Kidney glomerular epithelial cell (primary cell): ENCODE results near the gene RCBTB2.
"Not testable (repeated sequence)": the region's sequence is repeated elsewhere in the genome, so short reads cannot be mapped to it uniquely, and the experiment has no call there.

Source experiments
- DNase-seq: peaks from one replicate; lab custom pipeline; 2025; lab: John Stamatoyannopoulos, UW

Gene RCBTB2

DNA sequence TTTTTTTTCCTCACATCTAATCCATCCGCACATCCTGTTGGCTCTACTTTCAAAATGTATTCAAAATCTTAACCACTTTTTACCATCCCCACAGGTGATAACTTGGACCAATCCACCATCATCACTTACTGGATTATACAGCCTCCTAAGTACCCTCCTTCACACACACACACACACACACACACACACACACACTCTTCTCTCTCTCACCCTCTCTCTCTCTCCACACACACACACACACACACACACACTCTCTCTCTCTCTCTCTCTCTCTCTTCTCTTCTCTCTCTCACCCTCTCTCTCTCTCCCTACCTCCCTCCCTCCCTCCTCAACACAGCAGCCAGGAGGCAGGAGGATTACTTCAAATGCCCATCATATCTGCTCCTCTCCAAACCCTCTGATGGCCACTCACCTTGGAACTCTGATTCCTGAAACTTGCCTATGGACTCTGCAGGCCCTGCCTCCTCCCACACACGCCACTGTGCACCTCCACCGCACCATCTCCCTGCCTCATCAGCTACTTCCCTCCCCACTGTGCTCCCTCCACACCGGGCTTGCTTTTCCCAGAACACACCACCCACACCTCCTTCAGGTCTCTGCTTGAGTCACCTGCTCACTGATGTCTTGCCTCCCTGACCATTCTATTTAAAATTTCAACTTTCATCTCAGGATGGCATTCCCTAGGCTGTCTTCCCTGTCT lies 39.7 kb downstream of the RCBTB2 start:
- DNase-seq: peak; percentile 45

DNA sequence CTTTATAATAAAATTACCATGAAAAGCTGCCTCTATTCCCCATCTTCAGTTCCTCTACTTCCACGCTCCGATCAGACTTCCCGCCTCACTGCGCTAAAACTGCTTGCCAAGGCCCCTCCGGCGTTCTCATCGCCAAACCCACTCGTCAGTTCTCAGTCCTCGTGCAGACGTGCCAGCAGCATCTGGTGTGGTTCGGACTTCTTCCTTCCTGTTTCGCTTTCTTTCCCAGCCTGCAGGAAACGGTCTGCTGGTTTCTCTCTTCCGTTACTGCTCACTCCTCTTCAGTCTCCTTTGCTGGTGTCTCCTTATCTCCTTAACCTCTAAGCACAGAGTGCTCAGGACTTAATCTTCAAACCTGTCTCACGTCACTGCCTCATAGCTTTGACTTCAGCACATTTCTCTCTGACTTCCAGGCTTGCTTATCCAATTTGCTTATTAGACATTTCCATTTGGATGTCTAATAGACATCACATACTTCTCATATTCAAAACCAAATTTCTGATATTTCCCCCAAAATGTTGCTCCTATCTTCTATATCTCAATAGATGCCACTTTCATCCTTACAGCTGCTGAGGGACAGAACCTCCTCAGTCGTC lies 40.3 kb downstream of the RCBTB2 start:
- DNase-seq: peak; percentile 31

DNA sequence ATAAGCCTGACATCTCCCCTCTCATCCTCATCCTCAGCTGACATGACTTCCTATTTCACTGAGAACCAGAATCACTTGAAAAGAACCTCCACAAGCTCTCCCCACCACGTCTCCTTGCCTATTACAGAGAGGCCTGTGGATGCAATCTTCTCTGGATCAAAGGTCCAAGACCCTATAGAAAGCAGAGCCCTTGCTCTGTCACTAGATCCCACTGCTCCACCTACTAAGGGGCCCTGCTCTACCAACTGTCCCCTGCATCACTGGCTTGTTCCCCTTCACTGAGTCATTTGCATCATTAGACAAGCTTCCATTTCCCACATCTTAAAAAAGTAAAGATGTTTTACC lies 40.8 kb downstream of the RCBTB2 start:
- DNase-seq: no peak

DNA sequence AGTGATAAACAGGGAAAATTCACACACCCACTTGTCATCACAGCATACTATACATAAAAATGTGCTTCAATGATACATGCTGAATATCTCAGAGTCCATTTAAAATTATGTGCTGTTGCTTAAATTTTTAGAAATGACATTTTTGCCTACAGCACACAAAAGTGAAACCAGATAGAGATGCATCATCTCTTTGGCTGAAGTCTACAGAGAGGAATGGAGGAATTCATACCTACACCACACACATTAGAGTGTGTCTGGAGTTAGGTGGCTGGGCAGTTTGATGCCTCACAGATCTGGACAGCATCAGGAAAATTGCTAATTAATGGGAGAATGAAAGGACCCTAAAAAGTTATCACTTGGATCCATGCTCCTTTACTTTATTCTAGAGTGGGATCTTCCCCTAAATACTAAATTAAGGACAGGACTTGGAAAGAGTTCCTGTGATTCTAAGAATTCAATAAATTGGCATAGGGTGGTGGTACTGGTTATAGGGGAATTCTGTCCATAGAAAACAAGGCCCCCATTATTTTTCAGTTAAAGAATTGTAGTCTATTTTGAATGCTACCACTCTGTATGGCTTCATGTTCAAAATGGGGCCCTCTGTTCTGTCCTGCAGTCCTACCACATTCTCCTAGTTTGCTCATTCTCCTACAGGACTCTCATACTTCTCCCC lies 41.3 kb downstream of the RCBTB2 start:
- DNase-seq: no peak

DNA sequence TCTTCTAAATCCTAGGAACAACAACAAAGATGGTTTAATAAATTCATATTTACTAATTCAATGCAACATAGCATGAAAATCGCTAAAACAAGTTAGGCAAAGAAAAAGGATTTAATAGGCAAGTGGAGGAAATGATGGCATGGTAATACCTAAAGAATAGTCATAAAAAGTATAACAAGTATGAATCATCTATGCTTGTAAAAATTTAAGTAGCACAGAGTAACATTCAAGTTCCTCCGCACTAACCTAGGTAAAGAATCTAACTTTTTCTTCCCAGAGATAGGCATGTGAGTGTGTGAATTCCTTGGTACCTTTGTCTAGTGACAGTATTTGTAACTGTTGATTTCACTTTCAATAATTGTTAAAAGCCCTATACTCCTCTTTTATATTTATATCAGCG lies 42.6 kb downstream of the RCBTB2 start:
- no peak for DNase-seq

DNA sequence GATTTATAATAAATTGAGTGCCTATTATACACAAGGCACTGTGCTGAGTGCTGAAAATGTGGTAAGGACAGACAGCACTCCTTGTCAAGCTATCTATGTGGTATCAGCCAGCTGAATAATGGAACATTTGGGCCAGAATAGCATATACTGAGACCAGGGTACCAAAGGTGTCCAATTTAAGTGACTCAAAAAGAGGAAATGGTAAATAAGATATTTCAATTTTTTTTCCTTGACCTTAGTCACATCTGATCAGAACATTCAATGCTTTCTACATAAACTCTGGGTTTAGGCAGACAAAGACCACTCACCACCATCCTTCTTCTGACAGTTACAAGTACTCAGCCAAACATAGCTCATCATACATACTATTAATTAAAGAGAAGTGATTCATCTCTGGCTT lies 43.2 kb downstream of the RCBTB2 start:
- DNase-seq: no peak

DNA sequence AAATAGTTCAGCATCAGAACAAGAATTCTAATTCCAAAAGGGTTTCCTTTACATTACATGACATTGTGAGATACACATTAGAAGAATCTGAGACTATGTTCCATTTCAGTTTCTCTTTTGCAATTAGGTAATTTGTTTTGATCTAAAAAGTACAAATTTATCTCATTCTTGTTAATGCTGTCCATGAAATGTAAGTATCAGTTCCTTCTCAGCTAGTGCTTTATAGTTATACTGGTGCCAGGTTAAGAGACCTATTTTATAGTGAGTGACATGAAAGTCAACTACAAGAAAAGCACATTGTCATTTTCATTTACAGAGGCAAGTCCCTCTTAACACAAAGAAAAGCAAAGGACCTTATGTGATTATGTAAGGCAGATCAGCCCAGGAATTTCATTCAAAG lies 43.9 kb downstream of the RCBTB2 start:
- DNase-seq: no peak

DNA sequence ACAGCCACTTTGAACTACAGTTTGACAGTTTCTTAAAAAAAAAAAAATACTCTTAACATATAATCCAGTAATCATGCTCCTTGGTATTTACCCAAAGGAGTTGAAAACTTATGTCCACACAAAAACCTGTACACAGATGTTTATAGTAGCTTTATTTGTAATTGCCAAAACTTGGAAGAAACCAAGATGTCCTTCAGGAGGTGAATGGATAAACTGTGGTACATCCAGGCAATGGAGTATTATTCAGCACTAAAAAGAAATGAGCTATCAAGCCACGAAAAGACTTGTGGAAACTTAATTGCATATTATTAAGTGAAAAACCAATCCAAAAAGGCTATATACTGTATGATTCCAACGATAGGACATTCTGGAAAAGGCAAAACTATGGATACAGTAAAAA lies 44.9 kb downstream of the RCBTB2 start:
- DNase-seq: no peak

DNA sequence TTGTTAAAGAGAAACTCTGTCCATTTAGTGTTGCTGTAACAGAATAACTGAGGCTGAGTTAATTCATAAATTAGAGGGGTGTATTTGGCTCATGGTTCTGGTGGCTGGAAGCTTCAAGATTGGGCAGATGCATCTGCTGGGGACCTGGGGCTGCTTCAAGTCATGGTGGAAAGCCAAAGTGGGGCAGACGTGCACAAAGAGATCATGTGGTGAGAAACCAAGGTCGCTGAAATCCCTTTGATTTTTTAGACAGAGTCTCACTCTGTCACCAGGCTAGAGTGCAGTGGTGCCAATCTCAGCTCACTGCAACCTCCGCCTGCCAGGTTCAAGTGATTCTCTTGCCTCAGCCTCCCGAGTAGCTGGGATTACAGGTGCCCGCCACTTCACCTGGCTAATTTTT lies 46.0 kb downstream of the RCBTB2 start:
- no peak for DNase-seq

DNA sequence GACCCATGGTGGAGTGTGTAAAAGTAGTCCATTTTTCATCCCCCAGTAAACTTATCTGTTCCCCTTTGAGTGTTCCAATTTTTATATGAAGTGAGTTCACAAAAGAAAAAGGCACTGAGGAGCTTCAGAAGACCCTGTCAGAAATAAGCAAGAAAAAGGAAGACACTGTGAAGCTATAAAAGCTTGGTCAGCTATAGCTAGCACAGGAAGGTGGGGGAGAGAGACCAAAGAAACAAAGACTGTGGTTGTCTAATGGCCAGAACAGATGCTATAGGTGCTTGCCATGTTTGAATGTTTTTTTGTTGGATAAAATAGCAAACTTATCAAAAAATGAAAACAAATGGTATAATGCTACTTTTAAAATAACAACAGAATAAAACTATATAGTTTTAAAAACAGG lies 46.5 kb downstream of the RCBTB2 start:
- no peak for DNase-seq

DNA sequence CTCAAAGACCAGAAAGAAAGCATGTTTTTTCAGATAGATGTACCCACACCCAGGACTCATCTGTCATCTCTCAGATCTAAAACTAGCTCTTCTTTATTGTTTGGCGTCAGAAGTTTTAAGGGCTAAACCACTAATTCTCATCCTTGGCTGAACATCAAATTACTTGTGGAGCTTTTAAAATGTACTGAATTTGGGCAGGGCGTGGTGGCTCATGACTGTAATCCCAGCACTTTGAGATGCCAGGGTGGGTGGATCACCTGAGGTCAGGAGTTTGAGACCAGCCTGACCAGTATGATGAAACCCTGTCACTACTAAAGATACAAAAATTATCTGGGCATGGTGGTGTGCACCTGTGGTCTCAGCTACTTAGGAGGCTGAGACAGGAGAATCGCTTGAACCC lies 47.4 kb downstream of the RCBTB2 start:
- DNase-seq: no peak

DNA sequence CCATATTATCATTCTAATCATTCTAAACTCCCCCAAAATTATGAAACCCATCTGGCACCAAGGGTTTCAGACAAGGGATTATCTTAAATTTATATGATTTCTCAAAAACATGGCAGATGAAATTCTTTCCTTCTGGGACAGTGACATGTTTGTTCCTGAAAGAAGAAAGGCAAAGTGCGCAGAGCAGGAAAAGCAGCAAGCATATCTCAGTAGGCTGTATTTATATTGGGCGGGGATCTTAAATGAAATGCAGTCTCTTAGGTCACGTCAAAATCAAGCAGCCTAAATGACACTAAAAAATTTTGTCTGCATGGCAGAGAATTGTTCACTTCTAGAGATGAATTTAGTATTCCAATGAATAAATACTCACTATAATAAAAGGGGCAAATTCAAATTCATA lies 49.3 kb downstream of the RCBTB2 start:
- DNase-seq: no peak

DNA sequence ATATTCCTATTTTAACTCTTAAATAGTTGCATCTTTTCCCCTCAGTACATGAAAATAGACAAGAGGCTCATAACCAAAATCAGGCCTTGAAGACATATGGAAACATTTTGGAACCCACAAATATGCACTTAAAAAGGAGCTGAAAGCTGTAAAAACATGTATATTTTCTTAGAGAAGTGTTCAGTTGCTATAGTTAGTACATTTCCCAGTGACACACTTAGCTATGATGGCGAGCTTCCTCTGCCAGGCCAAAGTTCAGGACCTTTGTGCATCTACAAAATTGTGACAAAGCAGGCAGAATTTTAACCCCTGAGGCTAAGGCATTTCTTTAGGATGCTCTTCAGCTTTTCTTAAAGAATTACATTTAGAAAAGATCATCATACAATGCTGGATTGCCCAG lies 54.5 kb downstream of the RCBTB2 start:
- no peak for DNase-seq

DNA sequence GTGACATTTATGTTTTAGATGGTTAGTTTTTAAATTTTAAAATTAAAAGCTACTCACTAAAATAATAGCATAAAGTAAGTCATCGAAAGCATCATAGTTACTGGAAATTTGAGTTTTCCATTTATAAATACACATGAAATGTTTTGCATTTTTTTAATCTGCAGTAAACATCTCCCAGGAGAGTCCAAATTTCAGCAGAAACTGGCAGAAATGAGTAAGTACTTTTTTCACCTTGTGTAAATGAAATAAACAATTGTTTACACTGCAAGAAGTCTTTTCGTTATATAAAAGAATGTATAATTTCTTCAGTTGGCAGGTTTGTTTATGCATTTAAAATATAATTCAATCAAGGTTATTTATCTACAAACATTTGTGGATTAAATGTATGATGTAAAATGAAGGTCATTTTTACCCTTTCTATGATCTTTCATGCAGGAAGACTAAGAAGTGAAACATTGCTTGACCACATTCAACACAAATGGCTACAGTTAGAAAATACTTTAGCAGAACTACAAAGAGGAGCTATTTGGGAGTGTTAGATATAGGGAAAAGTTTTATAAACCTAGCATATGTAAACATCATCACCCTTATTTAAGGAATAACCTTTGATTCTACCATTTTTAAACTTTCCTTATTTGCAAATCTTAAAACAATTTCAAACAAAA lies 55.6 kb downstream of the RCBTB2 start:
- DNase-seq: no peak

DNA sequence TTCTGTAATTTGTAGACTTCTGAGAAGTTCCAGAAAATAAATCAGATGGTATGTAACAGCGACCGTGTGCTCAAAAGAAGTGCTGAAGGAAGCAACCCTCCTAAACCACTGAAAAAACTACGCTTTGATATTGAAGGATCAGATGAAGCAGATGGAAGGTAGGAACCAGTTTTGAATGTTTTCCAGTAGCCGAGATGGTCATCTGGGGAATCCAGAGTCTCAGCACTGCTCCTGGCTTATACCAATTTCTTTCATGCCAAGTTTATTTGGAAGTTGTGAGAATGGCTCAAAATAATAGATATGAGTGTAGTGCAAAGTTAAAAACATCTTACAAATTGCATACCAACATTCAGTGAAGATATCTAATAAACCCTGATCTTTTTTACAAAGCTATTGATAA lies 56.2 kb downstream of the RCBTB2 start:
- DNase-seq: no peak

DNA sequence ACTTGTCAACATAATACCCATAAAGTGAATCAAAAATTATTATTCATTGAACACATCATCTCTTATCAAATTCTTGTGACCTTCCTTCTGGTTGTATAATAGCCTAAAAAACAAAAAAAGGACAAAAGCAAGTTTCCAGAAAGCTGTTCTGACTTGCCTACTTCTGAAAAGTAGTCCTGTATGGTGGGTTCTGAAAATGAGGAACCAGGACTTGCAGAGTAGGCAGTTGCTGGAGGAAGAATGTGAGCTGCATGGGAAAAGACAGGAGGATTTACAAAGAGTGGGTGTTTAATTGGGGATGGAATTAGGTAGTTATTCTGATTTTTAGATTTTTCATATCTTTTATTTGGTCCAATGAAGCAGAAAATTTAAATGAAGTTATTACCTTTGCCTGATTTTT lies 56.7 kb downstream of the RCBTB2 start:
- no peak for DNase-seq

DNA sequence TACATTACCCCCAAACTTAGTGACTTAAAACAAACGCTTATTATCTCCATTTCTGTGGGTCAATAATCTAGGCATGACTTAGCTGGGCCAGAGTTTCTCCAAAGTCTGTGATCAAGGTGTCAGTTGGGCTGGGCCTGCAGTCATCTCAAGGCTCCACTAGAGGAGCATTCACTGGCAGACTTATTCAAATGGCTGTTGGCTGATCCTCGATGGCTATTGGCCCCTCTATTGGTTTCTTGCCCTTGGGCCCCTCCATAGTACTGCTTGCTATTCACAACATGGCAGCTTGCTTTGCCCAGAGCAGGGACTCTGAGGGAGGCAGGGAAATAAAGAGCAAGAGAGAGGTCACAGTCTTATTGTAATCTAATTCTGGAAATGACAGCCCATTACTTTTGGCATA lies 57.6 kb downstream of the RCBTB2 start:
- no peak for DNase-seq

DNA sequence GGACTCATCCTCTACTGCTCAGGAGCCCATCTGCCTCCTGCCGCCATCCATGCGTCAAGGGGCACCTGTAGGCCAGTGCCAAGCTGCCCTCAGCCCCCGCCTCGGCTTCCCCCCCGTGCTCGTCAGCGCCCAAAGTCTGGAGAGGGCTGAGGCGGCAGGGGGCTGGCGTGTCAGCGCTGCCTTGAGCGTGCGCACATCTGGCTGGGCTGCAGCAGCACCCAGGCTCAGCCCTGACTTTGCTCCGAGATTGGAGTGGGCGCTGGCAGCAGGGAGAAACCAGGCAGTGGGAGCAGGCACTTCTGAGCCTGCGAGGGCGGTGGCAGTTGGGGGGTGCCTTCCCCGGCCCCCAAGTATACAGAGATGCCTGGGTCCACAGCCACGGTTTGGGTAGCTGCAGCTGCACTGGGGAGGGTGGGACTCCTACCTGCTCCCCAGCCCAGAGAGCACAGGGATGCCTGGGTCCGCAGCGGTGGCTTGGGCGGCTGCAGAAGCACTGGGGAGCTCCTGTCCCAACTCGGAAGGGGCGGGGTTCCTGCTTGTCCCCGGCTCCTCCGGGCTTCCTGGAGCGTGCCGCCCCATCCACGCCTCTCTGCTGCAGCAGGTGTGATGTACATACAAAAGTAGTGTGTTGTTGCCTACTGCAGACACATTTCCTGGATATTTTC lies 75.2 kb downstream of the RCBTB2 start:
- DNase-seq: no peak

DNA sequence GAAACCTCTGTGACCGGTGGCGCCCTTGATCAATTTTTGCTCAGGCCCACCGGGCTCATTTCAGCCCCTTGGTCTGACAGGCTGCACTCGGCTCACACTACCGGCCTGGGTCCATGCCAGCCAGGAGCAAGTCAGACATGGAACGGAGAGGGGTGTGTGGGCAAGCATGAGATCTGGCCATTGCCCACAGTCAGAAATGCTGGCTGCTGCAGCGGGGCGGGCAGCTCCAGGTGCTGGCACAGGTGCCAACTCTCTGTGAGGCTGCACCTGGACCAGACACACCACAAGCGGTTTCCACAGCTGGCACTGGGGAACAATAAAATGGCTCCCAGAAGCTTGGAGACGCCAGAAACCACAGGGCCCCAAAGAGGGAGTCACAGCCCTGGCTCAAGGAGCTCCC lies 76.3 kb downstream of the RCBTB2 start:
- no peak for DNase-seq

DNA sequence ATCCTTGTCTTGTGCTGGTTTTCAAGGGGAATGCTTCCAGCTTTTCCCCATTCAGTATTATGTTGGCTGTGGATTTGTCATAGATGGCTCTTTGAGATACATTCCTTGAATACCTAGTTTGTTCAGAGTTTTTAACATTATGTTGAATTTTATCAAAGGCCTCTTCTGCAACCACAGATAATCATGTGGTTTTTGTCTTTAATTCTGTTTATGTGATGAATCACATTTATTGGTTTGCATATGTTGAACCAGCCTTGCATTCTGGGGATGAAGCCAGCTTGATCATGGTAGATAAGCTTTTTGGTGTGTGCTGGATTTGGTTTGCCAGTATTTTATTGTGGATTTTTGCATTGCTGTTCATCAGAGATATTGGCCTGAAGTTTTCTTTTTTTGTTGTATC lies 81.7 kb downstream of the RCBTB2 start:
- DNase-seq: not testable (repeated sequence)

DNA sequence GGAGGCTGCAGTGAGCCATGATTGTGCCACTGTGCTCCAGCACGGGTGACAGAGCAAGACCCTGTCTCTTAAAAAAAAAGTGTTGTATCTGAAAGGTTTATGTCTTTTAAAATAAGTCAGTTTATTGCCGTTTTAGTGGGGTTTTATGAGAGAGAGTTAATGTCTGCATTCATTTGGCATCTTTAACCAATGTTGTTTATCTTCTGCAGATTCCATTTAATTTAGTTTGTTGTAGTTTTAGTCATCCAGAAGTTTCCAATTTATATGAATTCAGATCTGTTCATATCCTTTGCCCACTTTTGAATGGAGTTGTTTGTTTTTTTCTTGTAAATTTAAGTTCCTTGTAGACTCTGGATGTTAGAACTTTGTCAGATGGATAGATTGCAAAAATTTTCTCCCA lies 83.2 kb downstream of the RCBTB2 start:
- no peak for DNase-seq

DNA sequence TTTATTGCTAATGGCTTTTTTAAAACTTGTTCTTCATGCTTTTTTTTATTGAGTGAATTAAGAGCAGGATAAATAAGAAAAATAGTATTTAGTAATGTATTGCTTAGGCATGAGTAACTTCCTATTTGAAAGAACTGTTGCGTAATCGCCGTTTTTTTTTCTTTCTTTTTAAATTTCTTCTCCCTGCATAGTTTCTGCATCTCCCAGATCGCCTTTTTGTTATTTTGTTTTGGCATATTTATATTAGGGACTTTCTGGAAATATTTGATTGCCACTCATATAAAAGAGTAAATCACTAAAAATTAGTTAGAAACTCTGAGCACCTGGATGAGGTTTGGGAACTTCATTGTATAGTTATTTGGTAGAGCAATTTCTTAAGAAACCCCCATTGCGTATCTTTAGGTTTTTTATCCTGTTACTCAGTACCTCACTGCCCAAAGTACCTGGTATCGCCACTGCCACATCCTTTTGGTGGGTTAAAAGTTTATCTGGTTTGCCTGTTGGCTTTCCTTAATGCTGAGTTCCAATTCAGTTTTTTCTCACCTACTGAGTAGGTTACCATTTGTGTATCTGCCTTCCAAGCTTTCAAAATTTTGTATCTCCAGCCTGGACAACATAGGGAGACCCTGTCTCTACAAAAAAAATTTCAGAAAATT lies 83.8 kb downstream of the RCBTB2 start:
- DNase-seq: peak; percentile 25
